HUES64 (cell line): Measurements from ENCODE around the gene CELSR1.

Experiments
- H3K27ac ChIP-seq: 2 replicates; pipeline ENCODE4 v1.7.0; 2013; ENCODE audit warnings: low read depth, low read length, inconsistent platforms
- H3K27me3 ChIP-seq: 2 replicates; pipeline ENCODE4 v1.6.1; 2013; ENCODE audit warnings: mild to moderate bottlenecking, low read length; ENCODE audit not compliant: insufficient read depth
- H3K36me3 ChIP-seq: 2 replicates; pipeline ENCODE4 v1.6.1; 2013; ENCODE audit warnings: mild to moderate bottlenecking, low read length; ENCODE audit not compliant: insufficient read depth
- H3K4me1 ChIP-seq: 2 replicates; pipeline ENCODE4 v1.6.1; 2013; ENCODE audit warnings: mild to moderate bottlenecking, low read length, moderate library complexity; ENCODE audit not compliant: insufficient read depth
- H3K4me3 ChIP-seq: 2 replicates; pipeline ENCODE4 v1.5.1; 2013; ENCODE audit warnings: mild to moderate bottlenecking, low read length, moderate library complexity
- H3K9ac ChIP-seq: 2 replicates; pipeline ENCODE4 v1.6.1; 2013; ENCODE audit warnings: mild to moderate bottlenecking, low read depth, low read length
- H3K9me3 ChIP-seq: 2 replicates; pipeline ENCODE4 v1.6.1; 2013; ENCODE audit warnings: low read depth, low read length; ENCODE audit not compliant: insufficient read depth
- WGBS: fragments of 150-250, 120-280 bp; methylation state at CpG from one replicate; pipeline ENCODE4 v1.1.7; 2013; ENCODE audit warnings: missing lambda C conversion rate; 5-methylcytosine and 5-hydroxymethylcytosine counted together

Gene CELSR1

DNA sequence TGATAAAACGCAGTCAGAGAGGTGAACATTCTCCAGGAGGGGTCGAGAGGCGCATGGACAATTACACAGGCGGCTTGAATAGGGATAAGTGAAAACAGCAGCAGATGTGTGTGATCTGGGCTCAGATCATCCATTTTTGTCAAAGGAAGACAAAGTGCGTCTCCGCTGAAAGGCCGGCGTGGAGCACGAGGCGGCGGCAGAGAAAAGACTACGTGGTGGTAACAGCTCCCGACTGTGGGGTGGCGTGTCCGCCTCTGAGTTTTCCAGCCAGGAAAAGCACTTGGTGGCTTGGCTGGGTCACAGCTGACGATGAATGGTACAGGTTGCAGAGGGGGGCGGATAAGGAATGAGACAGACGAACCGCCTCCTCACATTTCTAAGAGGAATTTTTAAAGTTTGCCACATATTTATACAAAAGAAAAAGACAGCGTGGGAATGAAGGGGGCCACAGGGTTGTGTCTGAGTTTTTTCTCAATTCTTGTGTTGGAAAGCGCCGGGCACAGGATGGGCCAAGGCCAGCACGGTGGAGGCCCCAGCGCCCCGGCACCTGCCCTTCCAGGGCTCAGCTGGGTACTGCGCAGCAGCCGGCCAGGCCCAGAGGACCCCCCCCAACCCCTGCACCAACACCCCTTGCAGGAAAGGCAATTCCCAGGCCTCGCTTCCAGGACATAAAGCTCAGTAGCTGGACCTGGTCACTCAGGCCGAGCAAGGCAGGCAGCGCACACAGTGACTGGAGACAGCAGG, 121.5 kb downstream of the CELSR1 start:
- 93% methylated on average over 27 of the region's 30 CpGs for WGBS
- Histone ChIP-seq H3K27me3 (no peaks in the 10 kb centered on the region), H3K4me3 (no peak overlapping the region), H3K9ac (no peak overlapping the region), H3K27ac (no peak overlapping the region), H3K36me3 (no peaks in the 10 kb centered on the region), H3K9me3 (no peaks in the 10 kb centered on the region), H3K4me1 (peaks cover 9% of the 10 kb centered on the region; the same call in 1 of the 2 replicates)

DNA sequence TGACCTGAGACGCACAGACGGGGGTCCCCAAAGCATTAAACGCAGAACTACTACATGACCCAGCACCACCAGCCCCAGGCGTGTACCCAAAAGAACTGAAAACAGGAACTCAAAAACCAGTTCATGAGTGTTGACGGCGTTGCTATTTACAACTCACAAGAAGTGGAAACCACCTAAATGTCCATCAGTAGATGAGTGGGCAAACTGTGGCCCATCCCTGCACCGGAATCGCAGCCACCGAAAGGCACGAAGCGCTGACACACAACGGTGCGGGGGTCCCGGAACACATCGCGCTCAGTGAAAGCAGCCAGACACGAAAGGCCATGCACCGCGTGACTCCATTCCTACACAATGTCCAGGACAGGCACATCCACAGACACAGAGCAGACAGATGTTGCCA, 122.7 kb downstream of the CELSR1 start:
- WGBS: 97% methylated on average over 19 of the region's 19 CpGs
- Histone ChIP-seq H3K4me1 (peaks cover 9% of the 10 kb centered on the region; the same call in 1 of the 2 replicates), H3K9me3 (no peaks in the 10 kb centered on the region), H3K9ac (no peak overlapping the region), H3K36me3 (no peaks in the 10 kb centered on the region), H3K4me3 (no peak overlapping the region), H3K27ac (no peak overlapping the region), H3K27me3 (no peaks in the 10 kb centered on the region)

DNA sequence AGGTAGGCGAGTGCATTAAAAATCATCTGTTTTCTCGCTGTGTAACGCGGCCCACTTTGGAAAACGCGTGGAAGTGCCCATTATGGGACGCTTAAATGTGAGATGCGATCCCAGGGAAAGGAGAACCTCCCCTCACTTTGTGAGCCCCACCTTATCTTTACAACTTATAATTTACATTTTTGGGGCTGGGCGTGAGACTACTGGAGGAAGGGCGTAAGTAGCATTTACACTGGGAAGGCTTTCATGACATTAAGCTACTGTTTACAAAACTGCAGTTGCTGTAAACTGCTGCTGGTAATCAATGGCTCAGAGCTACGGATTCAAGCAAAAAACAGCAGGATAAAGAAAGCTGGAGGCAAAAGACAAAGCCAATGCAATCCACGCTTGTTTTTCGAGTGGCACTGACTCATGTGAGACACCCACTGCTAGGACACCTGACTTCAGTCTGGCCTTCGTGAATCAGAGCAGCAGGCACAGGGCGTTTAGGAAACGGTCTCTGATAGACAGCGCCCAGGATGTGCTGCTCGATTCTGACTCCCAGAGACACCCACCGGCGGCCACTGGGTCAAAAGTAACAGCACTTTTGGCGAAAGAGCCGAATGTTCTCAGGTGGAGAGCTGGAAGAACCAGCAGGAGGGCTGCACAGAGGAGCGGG, 123.6 kb downstream of the CELSR1 start:
- peaks cover 9% of the 10 kb centered on the region; the same call in 1 of the 2 replicates for H3K4me1 ChIP-seq
- no peak overlapping the region for H3K4me3 ChIP-seq
- WGBS: 73% methylated on average over 23 of the region's 23 CpGs
- no peak overlapping the region for H3K9ac ChIP-seq
- H3K27me3 ChIP-seq: no peaks in the 10 kb centered on the region
- no peaks in the 10 kb centered on the region for H3K36me3 ChIP-seq
- no peak overlapping the region for H3K27ac ChIP-seq
- no peaks in the 10 kb centered on the region for H3K9me3 ChIP-seq

DNA sequence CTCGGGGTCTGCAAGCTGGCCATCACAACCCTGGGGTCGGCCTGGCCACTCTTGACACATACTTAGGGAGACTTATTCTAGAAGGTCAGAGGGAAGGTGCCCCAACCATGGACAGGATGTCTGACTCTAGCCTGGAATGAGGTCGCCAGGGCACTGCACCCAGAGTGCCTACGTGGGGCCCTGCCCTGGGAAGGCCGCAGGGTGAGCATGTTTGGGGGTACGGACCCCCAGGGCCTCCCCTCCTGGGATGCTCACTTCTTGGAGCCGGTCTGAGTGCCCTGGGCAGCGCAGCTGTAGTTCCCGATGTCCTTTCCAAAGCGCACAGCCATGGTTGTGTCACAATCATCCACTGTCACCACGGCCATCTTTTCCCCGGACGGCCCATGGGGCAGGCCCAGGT, 126.1 kb downstream of the CELSR1 start:
- no peaks in the 10 kb centered on the region for H3K27me3 ChIP-seq
- no peak overlapping the region for H3K9ac ChIP-seq
- no peaks in the 10 kb centered on the region for H3K9me3 ChIP-seq
- no peak overlapping the region for H3K4me3 ChIP-seq
- no peaks in the 10 kb centered on the region for H3K36me3 ChIP-seq
- H3K4me1 ChIP-seq: peaks cover 9% of the 10 kb centered on the region; the same call in 1 of the 2 replicates
- WGBS: 93% methylated on average over 13 of the region's 13 CpGs
- no peak overlapping the region for H3K27ac ChIP-seq

DNA sequence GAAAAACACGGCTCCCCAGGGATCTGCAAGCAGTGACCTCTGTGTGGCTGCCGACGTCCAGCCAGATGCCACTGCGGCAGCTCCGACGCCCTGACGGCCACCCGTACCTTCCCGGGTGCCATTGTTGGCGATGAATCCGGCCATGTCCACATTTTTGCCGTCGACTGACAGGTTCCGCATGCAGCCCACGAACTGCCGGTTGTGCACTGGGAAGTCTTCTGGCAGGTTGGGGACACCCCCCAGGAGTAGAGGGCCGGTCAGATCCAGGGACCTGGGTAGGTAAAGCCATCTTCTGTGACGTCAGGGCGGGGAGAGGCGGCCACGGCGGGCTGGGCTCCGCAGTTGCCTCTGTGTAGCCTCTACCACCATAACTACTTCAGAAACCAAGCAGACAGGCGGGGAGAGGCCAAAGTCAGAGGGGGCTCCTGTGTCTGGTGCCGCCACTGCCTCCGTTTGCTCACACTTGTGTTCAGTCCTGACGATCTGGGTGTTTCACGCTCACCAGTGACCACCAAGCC, 127.1 kb downstream of the CELSR1 start:
- H3K27me3 ChIP-seq: no peaks in the 10 kb centered on the region
- H3K36me3 ChIP-seq: no peaks in the 10 kb centered on the region
- WGBS: 95% methylated on average over 28 of the region's 28 CpGs
- H3K9me3 ChIP-seq: no peaks in the 10 kb centered on the region
- no peak overlapping the region for H3K4me3 ChIP-seq
- no peak overlapping the region for H3K27ac ChIP-seq
- peaks cover 9% of the 10 kb centered on the region; the same call in 1 of the 2 replicates for H3K4me1 ChIP-seq
- no peak overlapping the region for H3K9ac ChIP-seq

DNA sequence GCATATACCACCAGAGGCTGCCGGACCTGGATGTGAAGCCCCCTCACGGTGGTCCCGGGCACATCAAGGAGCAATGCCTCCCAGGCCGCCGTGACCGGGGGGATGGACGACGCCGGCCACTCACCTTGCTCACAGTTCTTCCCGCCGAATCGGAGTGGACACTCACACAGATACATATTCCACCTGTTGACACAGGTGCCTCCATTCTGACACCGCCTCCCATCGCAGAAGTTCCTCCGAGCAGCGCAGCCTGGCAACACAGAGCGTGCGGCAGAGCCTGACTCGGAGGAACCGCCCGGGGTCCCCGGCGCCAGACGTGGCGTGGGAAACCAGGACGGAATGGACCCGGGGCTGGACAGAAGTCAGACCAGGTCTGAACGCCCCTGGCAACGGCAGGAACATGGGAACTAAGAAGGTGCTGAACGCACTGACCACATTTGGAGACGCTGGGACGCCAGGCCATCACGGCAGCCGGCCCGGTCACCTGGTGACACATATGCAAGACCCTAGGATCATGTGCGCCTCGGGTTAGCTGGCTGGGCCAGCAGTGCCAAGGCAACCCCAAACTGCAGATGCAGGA, 127.7 kb downstream of the CELSR1 start:
- WGBS: 95% methylated on average over 37 of the region's 37 CpGs

DNA sequence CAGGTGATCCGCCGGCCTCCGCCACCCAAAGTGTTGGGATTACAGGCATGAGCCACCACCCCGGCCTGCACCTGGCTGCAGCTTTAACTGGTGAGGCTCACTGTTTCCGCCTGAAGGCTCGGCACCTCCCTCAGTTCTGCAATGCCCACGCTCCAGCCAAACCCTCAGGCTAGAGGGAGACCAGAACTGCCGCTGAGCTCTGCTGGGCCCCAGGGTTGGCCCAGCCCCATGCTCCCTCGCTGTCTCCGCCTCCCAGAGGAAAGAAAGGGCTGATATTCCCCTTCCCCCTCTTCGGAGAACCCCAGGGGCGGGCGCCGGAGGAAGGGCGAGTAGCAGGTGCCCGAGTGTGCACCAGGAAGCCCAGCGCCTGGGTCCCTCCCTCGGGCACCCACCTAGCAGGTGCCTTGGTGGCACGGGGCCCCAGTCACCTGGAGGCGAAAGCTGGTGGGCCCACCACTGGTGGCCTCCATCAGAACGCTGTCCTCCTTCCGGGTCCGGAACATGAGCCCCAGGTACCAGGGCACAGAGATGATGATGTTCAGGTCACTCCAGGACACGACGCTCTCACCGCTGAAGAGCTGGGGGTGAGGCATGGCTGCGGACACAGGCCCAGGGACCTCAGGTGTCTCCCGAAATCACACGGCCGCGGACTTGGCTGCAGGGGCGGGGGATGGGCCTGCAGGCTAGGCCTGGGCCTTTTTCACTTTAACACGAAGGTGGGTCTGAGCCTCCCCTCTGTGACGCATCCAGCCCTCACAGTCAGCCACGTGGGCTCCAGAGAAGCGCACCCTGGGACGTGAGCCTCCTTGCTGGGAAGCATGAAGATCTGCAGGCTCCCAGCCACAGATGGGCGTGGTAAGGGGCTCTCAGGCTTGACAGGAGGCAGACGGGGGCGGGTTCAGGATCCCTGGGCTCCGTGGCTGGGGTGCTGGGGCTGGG, 128.6 kb downstream of the CELSR1 start:
- no peaks in the 10 kb centered on the region for H3K36me3 ChIP-seq
- H3K9me3 ChIP-seq: no peaks in the 10 kb centered on the region
- H3K4me3 ChIP-seq: no peak overlapping the region
- H3K9ac ChIP-seq: no peak overlapping the region
- WGBS: 87% methylated on average over 41 of the region's 41 CpGs
- no peaks in the 10 kb centered on the region for H3K27me3 ChIP-seq
- peaks cover 4% of the 10 kb centered on the region; the same call in 1 of the 2 replicates for H3K4me1 ChIP-seq
- no peak overlapping the region for H3K27ac ChIP-seq

More for the DNA sequence above, 127.7 kb downstream of the CELSR1 start:
- Histone ChIP-seq H3K9ac (no peak overlapping the region), H3K36me3 (no peaks in the 10 kb centered on the region), H3K27ac (no peak overlapping the region), H3K4me1 (peaks cover 9% of the 10 kb centered on the region; the same call in 1 of the 2 replicates), H3K4me3 (no peak overlapping the region), H3K9me3 (no peaks in the 10 kb centered on the region), H3K27me3 (no peaks in the 10 kb centered on the region)

DNA sequence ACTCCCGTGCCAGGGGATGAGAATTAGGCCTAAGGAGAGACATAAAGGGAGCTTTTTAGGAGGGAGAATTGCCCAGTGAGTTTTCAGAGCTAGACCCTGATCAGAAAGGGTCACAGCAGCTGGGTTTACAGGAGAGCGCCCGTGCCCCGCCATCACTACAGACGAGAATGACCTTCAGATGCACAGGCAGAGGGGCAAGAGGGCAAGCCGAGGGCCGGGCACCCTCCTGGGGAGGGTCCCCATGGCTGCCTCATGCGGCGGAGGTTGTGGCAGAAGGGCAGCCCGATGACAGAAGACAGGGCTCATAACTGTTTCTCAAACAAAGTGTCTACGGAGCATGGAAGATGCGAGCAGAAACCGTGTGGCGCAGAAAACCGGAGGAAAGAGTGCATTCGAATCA, 129.7 kb downstream of the CELSR1 start:
- Histone ChIP-seq H3K9ac (no peak overlapping the region), H3K27ac (no peak overlapping the region), H3K27me3 (no peaks in the 10 kb centered on the region), H3K36me3 (no peaks in the 10 kb centered on the region), H3K4me3 (no peak overlapping the region), H3K4me1 (no peaks in the 10 kb centered on the region), H3K9me3 (no peaks in the 10 kb centered on the region)
- 95% methylated on average over 16 of the region's 16 CpGs for WGBS

GRCh38 chr22:46406791-46407190, 130.6 kb downstream of the CELSR1 start:
- no peak overlapping the region for H3K4me3 ChIP-seq
- WGBS: 95% methylated on average over 15 of the region's 15 CpGs
- H3K9ac ChIP-seq: no peak overlapping the region
- H3K4me1 ChIP-seq: no peaks in the 10 kb centered on the region
- no peak overlapping the region for H3K27ac ChIP-seq
- no peaks in the 10 kb centered on the region for H3K36me3 ChIP-seq
- no peaks in the 10 kb centered on the region for H3K27me3 ChIP-seq
- H3K9me3 ChIP-seq: no peaks in the 10 kb centered on the region

- H3K27me3 ChIP-seq: no peaks in the 10 kb centered on the region
- H3K4me3 ChIP-seq: no peak overlapping the region
- H3K36me3 ChIP-seq: no peaks in the 10 kb centered on the region
- 92% methylated on average over 8 of the region's 8 CpGs for WGBS
- H3K4me1 ChIP-seq: no peaks in the 10 kb centered on the region
- no peak overlapping the region for H3K9ac ChIP-seq
- no peak overlapping the region for H3K27ac ChIP-seq
- no peaks in the 10 kb centered on the region for H3K9me3 ChIP-seq
Observed at GRCh38 chr22:46406349-46406748, 131.1 kb downstream of the CELSR1 start.
